Measurements from ENCODE around the gene SLF2.

Gene SLF2

DNA sequence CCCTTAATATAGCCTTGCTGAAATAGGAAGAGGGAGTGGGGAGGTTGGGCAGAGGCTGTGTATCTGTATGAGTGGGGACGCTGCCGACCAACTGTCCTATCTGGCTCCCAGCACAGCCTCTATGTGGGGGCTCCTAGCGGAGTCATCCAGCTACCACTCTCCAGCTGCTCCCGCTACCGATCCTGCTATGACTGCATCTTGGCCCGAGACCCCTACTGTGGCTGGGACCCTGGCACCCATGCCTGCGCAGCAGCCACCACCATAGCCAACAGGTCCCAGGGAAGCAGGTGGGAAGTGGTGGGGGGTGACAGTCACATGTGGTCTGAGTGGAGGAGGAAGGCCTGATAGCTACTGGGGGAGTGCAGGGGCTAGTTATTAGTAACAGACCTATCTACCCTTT, 67.9 kb downstream of the SLF2 start:
- DNase-seq (ENCODE audit: low spot score) = no peak

DNA sequence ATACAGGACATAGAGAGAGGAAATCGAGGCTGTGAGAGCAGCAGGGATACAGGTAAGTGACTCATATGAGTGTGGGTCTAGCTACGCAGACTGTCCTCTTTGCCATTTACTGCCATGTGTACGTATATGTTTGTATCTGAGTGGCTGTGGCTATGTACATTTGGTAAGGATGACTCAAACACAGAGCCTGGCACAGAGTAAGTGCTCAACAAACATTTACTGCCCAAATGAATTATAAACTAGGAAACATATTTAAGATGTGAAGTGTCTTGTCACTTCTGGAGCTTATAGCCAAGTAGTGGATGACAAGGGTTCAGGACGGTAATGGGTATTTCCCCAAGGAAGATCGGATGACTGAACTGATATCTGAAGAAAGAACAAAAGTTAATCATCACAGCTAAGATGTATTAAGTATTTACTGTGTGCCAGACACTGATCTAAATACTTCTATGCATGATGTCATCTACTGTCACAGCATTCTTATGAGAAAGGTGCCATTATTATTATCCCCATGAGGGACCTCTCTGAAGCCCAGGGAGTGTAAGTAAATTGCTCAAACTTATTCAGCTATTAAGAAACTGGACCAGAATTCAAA, 68.5 kb downstream of the SLF2 start:
- DNase-seq (ENCODE audit: low spot score) = no peak

DNA sequence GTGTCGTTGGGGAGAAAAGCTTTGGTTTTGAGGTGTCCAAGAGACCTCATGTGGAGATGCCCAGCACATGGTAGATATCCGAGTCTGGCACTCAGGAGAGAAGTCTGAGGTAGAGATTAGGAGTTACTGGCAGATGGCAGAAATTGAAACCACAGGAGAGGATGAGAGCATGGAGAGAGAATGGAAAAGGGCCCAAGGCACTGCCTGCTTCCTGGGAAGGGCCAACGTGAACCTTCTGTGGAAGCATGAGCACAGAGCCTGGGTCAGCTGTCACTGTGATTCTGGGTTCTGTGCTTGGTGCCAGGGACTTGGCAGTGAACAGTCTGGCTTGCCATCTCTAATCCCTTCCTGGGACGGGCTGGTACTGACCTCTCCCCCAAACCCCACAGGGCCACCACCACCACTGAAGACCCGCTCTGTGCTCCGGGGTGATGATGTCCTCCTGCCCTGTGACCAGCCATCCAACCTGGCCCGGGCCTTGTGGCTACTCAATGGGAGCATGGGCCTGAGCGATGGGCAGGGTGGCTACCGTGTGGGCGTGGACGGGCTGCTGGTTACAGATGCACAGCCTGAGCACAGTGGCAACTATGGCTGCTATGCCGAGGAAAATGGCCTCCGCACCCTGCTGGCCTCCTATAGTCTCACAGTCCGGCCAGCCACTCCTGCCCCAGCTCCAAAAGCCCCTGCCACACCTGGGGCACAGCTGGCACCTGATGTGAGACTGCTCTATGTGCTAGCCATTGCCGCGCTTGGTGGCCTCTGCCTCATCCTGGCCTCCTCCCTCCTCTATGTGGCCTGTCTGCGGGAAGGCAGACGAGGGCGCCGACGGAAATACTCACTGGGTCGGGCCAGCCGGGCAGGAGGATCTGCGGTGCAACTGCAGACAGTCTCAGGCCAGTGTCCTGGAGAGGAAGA, 70.4 kb downstream of the SLF2 start:
- peak; percentile 25 for DNase-seq (ENCODE audit: low spot score)

DNA sequence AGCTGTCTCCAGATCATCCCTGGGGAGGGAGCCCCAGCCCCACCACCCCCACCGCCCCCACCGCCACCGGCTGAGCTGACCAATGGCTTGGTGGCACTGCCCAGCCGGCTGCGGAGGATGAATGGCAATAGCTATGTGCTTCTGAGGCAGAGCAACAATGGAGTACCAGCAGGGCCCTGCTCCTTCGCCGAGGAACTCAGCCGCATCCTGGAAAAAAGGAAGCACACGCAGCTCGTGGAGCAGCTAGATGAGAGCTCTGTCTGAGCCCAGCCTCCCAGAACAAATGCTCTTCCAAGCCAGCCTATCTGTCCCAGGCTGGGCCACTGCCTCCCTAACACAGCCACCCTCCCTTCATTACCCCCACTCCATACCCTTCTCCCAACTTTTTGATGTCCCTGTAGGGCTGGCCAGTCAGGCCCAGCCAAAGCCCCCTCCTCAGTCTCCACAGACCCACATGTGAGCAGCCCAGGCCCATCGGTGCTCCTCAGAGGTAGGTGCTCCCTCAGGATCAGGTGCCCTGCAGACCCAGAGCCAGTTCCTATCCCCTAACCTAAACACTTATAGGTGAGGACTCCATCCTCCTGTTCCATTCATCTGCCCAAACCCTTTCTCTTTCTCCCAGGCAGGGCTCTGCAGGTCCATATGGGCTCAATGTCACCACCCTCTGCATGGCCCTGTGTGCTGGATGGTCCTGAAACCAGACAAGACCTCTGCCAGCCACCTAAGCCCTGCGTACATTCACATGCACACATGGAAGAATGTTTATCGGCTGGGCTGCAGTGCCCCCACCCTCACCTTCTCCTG, 71.3 kb downstream of the SLF2 start:
- no peak for DNase-seq (ENCODE audit: low spot score)

DNA sequence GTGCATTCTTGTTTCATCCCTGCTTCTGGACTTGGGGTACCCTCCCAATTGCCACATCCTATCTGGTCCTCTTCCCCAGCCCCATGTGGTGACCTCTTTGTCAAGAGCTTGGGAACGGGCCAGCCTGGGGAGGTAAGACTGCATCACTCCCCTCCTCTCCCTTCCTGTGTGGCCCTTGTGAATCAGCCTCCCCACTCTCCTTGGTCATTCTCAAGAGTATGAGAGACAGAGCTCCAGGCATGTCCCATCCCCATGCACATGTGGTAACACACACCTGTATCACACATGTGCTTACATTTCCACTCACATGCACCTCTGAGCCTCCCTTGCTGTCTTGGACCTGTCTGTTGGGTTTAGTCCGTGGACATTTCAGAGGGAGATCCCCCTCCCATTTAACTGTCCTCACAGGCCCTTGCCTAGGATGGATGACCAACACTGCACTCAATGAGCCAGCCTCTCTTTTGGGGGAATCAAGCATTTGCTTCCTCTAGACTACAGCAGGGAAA, 72.0 kb downstream of the SLF2 start:
- no peak for DNase-seq (ENCODE audit: low spot score)

DNA sequence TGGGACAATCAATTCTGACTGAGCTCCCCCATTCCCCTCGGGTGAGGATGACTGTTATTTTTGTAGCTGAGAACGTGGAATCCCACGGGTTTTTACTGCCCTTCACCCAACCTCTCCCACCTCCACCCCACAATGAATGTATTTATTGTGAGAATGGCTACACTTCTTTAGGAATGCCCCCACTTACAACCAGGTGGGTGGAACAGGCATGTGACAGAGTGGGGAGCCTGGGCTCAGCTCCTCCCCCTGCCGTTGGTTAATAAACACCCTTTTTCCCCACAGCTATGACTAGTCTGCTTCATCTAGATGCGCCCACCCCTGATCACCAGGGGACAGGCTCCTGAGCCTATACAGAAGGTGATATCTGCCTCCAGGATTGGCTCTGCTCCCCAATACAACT, 72.6 kb downstream of the SLF2 start:
- no peak for DNase-seq (ENCODE audit: low spot score)

DNA sequence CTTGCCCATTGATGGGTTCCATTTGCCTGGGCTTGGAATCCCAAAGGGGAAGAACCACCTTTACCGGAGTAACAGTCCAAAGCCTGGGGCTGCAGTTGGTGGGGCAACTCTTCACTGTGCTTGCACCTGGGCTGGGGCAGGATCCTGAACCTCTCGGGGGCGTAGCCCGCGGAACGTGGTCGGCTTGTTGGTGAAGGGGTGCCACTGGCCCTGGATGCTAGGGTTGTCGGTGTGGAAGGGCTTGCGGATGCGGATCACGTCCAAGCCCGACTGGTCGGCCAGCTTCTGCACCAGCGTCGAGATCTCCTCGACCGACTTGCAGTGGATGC, 73.8 kb downstream of the SLF2 start:
- no peak for DNase-seq (ENCODE audit: low spot score)

DNA sequence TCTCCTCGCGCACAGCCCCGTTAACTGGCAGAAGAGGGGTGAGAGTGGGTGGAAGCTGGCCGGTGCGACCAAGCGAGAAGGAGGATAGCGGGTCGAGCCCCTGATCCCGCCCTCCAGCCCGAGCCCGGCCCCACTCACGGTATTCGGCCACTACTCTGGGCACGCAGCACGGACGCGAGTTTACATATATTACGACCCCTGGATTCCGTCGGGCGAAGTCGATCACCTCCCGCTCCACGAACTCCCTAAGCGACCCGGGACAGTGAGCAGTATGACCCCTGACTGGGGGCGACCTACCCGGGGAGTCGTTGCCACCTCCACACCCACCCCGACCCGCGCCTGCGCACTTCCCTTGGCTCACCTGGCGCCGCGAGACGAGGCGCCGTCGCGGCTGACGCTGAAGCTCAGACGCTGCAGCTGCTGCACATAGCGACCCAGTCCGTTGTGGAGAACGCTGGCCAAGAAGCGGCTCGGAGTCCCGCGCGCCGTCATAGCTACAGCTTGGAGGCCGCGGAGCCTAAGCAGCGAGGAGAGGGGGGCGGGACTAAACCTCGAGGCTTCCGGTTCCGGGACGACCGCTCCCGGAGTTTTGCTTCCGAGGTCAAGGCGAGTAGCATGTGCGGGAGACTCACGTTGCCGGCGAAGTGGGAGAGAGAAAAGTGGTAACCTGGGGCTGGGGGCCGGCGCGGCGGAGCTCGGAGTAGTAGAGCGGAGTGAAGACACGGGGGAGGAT, 74.4 kb downstream of the SLF2 start, which contains the start of the genes MRPL43 and TWNK:
MRPL43 (minus strand) TSS at position 546 of the 733 bp plus-strand sequence; CDS start at position 492, 54 bp downstream.
TWNK (plus strand) TSS at position 592 of the 733 bp plus-strand sequence. CDS start 668 bp downstream, outside the sequence.
- peak; percentile 85 for DNase-seq (ENCODE audit: low spot score)

DNA sequence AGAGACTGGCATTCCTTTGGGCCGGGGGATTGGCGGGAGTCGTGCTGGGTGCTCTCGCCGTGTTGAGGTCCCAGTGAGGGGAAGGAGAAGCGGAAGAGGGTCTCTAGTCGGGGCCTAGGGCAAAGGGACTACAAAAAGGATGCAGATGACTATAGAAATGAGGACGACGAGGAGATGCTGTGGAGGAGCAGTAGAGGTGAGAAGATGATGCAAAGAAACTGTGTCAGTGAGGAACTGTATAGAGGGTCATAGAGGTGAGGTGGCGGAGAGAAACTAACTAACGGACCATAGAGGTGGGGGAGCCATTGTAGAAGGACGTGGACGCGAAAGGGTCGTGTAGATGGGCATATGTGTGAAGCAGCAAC, 74.9 kb downstream of the SLF2 start:
- no peak for DNase-seq (ENCODE audit: low spot score)

DNA sequence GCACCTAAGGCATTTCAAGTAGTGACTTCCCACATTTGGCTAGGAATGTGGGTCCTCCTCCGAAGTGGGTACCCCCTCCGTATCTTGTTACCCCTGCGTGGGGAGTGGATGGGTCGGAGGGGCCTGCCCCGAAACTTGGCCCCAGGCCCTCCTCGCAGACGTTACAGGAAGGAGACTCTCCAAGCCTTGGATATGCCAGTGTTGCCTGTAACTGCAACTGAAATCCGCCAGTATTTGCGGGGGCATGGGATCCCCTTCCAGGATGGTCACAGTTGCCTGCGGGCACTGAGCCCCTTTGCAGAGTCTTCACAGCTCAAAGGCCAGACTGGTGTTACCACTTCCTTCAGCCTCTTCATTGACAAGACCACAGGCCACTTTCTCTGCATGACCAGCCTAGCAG, 75.4 kb downstream of the SLF2 start:
- no peak for DNase-seq (ENCODE audit: low spot score)

DNA sequence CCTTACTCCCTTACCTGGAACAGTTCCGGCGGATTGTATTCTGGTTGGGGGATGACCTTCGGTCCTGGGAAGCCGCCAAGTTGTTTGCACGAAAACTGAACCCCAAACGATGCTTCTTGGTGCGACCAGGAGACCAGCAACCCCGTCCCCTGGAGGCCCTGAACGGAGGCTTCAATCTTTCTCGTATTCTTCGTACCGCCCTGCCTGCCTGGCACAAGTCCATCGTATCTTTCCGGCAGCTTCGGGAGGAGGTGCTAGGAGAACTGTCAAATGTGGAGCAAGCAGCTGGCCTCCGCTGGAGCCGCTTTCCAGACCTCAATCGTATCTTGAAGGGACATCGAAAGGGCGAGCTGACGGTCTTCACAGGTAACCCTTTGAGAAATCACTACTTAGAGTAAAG, 76.3 kb downstream of the SLF2 start:
- DNase-seq (ENCODE audit: low spot score) = no peak

DNA sequence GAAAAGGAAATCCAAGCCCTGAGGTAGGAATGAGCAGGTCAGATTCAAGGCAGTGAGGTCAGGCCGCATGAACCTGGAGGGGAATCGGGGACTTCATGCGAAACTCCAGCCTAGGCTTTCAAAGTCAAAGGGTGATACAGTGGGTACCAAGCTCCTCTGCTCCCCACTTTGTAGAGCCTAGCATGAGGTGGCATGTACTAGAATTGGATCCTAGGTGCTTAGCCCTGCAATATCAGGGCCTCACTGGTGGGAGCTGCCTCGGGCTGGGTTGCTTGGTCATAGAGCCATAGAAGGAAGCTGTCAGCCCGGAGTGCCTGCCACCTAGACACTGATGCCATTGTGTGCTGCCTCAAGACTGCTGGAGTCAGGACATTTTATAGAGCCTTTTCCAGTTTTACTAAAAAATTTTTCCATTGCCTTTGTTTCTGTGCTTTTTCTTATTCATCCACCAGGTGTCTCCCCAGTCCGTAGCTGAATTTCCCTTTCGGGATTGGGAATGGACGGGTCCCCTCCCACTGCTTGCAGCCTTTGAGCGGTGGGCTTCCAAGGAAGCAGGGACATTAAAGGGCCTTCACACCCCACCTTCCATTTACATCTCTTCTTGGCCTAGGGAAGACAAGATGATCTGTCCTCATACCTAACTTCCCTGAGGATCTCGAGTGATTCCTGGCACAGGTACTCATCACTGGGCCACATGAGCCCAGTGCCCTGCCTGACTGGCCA, 81.4 kb downstream of the SLF2 start:
- DNase-seq (ENCODE audit: low spot score) = peak; percentile 75

DNA sequence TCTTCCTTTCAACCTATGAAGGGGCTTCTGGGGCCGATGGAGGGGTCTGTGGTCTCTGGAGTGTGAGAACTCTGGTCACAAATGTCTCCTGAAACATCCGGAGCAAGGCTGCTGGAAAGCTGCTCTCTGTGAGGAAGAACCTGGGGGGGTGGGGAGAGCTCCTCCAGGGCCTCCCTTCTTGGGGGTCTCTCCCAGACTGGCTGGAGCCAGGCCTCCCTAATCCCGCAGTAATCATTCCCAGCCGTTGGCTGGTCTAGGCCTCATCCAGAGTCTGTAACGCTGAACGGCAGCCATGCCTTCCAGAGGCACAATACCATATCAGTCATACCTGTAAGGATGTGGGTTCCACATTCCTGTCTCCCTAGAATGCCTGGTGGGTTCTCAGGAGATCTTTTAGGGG, 82.4 kb downstream of the SLF2 start:
- DNase-seq (ENCODE audit: low spot score) = no peak

DNA sequence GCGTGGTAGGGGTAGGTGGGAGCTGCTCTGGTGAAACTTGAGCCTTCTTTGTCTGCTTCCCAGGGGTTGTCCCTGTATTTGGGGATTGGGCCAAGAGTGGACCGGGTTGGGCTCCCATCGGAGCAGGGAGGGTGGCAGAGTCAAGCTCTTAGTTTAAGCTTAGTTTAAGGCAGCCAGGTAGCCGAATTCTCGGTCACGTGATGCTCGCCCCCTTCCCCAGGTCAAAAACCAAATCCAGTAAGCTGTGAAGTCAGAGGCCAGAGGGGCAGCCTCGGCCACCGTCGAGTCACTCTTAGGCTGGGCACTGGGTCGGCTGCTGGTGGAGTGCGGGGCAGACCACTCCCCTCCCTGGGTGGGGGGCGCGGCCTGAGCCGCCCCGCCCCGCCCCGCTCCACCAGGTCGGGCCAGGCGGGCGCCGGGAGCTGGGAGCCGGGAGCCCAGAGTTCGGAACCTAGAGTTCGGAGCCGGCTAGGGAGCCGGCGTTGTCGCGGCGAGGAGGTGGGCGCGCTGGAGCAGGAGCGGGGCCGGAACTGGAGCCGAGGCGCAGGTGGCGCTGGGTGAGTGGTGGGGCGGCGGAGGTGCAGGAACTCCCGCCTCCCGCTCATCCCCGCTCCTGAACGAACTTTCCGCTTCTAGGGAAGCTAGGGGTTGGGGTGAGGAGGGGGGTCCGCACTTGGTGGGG, 84.1 kb downstream of the SLF2 start:
- DNase-seq (ENCODE audit: low spot score) = no peak

DNA sequence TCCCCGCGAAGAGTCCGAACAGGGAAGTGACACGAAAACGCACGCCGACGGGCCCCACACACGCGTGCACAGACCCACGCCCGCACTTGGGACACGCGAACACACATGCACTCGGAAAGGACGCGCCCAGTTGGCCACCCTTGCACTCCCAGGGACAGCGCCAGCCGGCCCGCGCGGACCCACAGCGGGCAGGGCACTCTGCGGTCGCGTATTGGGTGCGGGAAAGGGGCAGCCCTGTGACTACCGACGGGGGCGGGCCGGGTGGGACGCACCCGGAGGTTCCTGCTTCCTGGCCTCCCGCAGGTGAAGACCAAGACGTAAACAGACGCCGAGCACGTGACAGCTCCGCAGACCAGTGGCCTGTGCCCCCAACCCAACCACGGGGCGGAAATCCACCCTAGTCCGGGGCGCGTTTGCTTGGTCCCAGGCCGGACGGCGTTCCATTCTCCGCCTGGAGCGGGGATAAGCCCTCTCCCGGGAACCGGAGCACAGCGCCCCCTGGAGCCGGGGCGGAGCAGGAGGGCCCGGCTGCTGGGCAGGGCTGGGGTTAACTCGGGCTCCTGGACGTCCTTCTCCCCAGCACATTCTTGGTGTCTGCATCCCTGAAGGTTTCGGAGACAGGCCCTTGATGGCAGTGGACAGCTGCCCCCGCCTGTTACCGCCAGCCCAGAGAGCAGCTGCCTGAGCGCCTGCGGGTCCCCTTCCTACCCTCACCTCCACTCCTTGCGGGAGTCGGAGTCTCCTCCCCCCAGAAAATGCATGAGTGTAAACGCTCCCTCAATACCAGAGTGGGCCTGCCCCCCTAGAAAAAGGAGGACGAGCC, 84.8 kb downstream of the SLF2 start:
- DNase-seq (ENCODE audit: low spot score) = peak; percentile 83

DNA sequence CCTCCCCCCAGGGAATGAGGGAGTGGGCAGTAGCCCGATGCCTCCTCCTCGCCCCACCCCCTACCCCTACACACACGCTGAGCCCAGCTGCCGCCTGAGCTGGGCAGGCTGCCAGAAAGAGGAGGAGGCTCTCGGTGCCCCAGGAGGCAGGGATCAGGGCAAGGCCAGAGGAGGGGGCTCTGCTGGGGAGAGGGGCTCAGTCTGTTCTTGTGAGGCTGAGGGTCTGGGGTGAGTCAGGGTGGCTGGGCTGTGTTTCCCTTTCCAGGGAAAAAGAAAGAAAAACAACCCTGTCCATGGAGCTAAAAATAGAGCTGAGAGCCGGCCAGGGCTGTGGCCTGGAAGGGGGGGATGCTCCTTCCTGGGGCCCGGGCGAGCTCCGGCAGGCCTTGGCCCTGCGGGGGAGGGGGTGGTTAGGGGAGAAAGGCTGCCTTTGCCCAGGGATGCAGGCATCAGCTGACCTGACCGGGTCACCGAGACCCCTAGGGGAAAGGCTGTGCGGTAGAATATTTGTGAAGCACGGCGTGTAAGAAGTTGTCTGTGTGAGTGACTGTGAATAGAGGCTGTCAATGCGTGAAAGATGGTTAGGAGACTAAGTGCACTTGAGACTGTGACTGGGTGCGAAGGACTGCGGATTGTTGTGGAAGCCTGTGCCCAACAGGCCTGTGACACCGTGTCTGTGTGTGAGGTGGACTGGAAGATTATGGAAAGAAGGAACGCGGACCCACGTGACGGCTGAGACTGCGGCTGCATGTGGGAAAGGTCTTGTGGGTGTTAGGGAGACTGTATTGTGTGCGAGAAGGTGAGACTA, 85.6 kb downstream of the SLF2 start:
- peak; percentile 98 for DNase-seq (ENCODE audit: low spot score)

DNA sequence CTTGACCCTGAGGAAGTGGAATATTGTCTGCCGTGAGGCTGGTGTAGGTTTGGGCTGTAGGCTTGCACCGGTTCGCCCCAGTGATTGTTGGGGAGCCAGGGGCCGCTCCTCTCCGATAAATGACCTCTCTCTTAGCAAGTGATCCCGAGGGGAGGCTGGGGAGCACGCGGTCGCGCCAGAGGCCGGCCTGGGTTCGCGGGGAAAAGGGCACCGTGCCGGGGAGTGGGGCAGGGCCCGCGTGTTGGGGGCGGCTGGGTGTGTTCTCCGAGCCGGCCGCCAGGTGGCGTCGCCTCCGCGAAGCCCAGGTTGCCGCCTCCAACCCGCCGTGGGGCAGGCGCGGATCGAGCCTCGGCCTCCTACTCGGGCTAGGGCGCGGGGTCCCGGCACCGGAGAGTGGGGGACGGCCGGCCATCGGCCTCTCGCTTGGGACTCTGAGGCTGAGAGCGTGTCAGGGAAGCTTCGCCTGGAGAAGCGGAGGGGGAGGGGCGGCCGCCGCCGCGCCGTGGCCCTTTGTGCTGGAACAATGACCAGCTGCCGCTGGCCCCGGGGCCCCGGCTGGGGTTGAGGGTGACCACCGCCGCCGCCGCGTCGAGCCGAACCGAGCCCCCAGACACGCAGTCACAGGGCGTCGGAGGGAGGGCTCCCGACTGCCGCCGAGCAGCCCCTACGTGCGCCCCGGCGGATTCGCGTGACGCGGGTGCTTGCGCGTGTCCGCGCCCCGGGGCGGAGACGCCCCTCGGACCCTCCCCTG, 86.4 kb downstream of the SLF2 start:
- DNase-seq (ENCODE audit: low spot score) = peak; percentile 88

DNA sequence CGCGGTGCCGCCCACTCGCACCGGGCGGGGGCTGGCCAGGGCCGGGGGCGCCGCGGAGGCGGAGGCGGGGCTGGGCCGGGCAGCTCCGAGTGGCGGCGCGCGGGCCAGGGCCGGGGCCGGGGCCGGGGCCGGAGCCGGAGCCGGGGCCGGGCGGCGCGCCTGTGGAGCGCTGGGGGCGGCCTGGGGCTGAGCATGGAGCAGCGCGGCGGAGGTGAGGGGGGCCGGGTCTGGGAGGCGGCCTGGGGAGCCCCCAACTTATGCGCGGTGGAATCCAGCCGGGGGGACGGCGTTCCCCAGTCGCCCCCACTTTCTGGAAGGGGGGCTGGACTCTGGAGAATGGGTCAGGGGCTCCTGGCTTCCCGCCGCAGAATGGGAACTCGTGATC, 87.0 kb downstream of the SLF2 start, which contains the start of gene LZTS2:
LZTS2 (plus strand) TSS at position 67 of the 385 bp plus-strand sequence. CDS start 2,731 bp downstream, outside the sequence.
- DNase-seq (ENCODE audit: low spot score) = no peak

All from globus pallidus (tissue), 1 donor.